WTC11 (cell line): ENCODE results near the gene PHB1. TPM values are rescaled to one million over a fixed set of nuclear protein-coding genes. Genes with fewer than 3 reads are reported as not detected.
A peak's percentile ranks its signal among the peaks of the same experiment; 100 is the strongest.

Experiments used
- ATAC-seq: fragments of 200-7000 bp; cut with Tn5 transposase; 2 replicates; pipeline ENCODE4 v1.10.0; 2021; ENCODE audit warnings: mild to moderate bottlenecking, moderate library complexity
- CTCF ChIA-PET: fragments of 300-600 bp; sonication (Branson Sonifier 250); formaldehyde crosslinking; loops from one replicate; lab custom pipeline; 2021; ENCODE audit warnings: antibody characterized with exemption; lab: Charles Lee
- POLR2A ChIA-PET: fragments of 350-600 bp; sonication (Branson Sonifier 250); formaldehyde crosslinking; loops from one replicate; lab custom pipeline; 2021; ENCODE audit warnings: antibody characterized with exemption; lab: Charles Lee
- DNase-seq: peaks from one replicate; pipeline ENCODE4 v3.0.0; 2021; ENCODE audit warnings: low spot score
- H3K27ac Mint-ChIP-seq: 2 replicates; pipeline ENCODE4 v1.8.0; 2021; ENCODE audit warnings: mixed read lengths
- H3K27me3 Mint-ChIP-seq: 2 replicates; pipeline ENCODE4 v1.8.0; 2021; ENCODE audit warnings: low read depth, mild to moderate bottlenecking, moderate library complexity, mixed read lengths
- H3K36me3 Mint-ChIP-seq: 2 replicates; pipeline ENCODE4 v1.8.0; 2021; ENCODE audit warnings: mixed read lengths
- H3K4me1 Mint-ChIP-seq: 2 replicates; pipeline ENCODE4 v1.8.0; 2022; ENCODE audit warnings: mixed read lengths
- H3K4me3 Mint-ChIP-seq: 2 replicates; pipeline ENCODE4 v1.8.0; 2021; ENCODE audit warnings: mild to moderate bottlenecking, moderate library complexity, mixed read lengths
- H3K9me3 Mint-ChIP-seq: 2 replicates; pipeline ENCODE4 v1.8.0; 2021; ENCODE audit warnings: mixed read lengths
- CBFB ChIP-seq: sonication (generic); formaldehyde crosslinking; IDR thresholded peaks from 2 replicates; pipeline ENCODE4 v1.8.1; 2022; ENCODE audit warnings: mild to moderate bottlenecking, low read depth, missing genetic modification reagents
- CDX4 ChIP-seq: fragments of 250-450 bp; sonication (Bioruptor Pico); IDR thresholded peaks from 2 replicates; pipeline ENCODE4 v1.9.0; 2021; ENCODE audit warnings: moderate library complexity, mild to moderate bottlenecking, inconsistent platforms, borderline replicate concordance
- CREB1 ChIP-seq: sonication (generic); formaldehyde crosslinking; IDR thresholded peaks from 2 replicates; pipeline ENCODE4 v1.8.0; 2023; ENCODE audit warnings: mild to moderate bottlenecking, missing genetic modification reagents
- CTCF ChIP-seq: fragments of 200-600 bp; IDR thresholded peaks from 2 replicates; pipeline ENCODE4 v1.8.0; 2022; ENCODE audit warnings: antibody characterized with exemption
- E2F5 ChIP-seq: sonication (generic); formaldehyde crosslinking; IDR thresholded peaks from 2 replicates; pipeline ENCODE4 v1.8.1; 2022; ENCODE audit warnings: mild to moderate bottlenecking, moderate library complexity, missing genetic modification reagents
- ESRRA ChIP-seq: sonication (generic); formaldehyde crosslinking; IDR thresholded peaks from 2 replicates; pipeline ENCODE4 v1.8.1; 2022; ENCODE audit warnings: mild to moderate bottlenecking, missing genetic modification reagents, borderline replicate concordance
- GABPB1 ChIP-seq: sonication (generic); formaldehyde crosslinking; IDR thresholded peaks from 2 replicates; pipeline ENCODE4 v1.8.1; 2023; ENCODE audit warnings: mild to moderate bottlenecking, missing genetic modification reagents
- GRHL2 ChIP-seq: fragments of 250-450 bp; sonication (Bioruptor Pico); IDR thresholded peaks from 2 replicates; pipeline ENCODE4 v1.8.0; 2022; ENCODE audit warnings: mild to moderate bottlenecking, moderate library complexity; ENCODE audit not compliant: insufficient replicate concordance, severe bottlenecking
- JUN ChIP-seq: sonication (generic); formaldehyde crosslinking; IDR thresholded peaks from 2 replicates; pipeline ENCODE4 v1.8.0; 2023; ENCODE audit warnings: mild to moderate bottlenecking, missing genetic modification reagents
- NFE2L1 ChIP-seq: sonication (generic); formaldehyde crosslinking; IDR thresholded peaks from 2 replicates; pipeline ENCODE4 v1.8.1; 2023; ENCODE audit warnings: missing genetic modification reagents
- NFYB ChIP-seq: sonication (generic); formaldehyde crosslinking; conservative IDR thresholded peaks from 2 replicates; pipeline ENCODE4 v1.8.0; 2022; ENCODE audit warnings: low read depth, missing genetic modification reagents
- STAT6 ChIP-seq: sonication (generic); formaldehyde crosslinking; conservative IDR thresholded peaks from 2 replicates; pipeline ENCODE4 v1.8.1; 2023; ENCODE audit warnings: mild to moderate bottlenecking, low read depth, missing genetic modification reagents, moderate library complexity
- ZNF232 ChIP-seq: sonication (generic); formaldehyde crosslinking; IDR thresholded peaks from 2 replicates; pipeline ENCODE4 v1.8.0; 2022; ENCODE audit warnings: mild to moderate bottlenecking, missing genetic modification reagents
- ZNF416 ChIP-seq: fragments of 250-450 bp; sonication (Bioruptor Pico); IDR thresholded peaks from 2 replicates; pipeline ENCODE4 v1.9.0; 2021; ENCODE audit warnings: mild to moderate bottlenecking, inconsistent platforms
- total RNA-seq: library from RNA; stranded (reverse); gene quantifications from 3 replicates; pipeline ENCODE4 v1.2.3, GENCODE V29; 2021
- TF ChIP-seq, protein P1 (sequence below): sonication (generic); formaldehyde crosslinking; IDR thresholded peaks from 2 replicates; pipeline ENCODE4 v1.8.1; 2023; ENCODE audit warnings: mild to moderate bottlenecking, moderate library complexity, missing genetic modification reagents

PHB1 gene
- total RNA-seq, 1 experiment from 2014 or later: 375 TPM

- no peak for TF ChIP-seq ZNF232 (CRISPR knock-in tag)
- TF ChIP-seq STAT6 (CRISPR knock-in tag): no peak
- TF ChIP-seq CTCF: no peak
- TF ChIP-seq, protein P1, sequence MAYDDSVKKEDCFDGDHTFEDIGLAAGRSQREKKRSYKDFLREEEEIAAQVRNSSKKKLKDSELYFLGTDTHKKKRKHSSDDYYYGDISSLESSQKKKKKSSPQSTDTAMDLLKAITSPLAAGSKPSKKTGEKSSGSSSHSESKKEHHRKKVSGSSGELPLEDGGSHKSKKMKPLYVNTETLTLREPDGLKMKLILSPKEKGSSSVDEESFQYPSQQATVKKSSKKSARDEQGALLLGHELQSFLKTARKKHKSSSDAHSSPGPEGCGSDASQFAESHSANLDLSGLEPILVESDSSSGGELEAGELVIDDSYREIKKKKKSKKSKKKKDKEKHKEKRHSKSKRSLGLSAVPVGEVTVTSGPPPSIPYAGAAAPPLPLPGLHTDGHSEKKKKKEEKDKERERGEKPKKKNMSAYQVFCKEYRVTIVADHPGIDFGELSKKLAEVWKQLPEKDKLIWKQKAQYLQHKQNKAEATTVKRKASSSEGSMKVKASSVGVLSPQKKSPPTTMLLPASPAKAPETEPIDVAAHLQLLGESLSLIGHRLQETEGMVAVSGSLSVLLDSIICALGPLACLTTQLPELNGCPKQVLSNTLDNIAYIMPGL: no peak
- TF ChIP-seq ZNF416 (CRISPR knock-in tag): no peak
- no peak for TF ChIP-seq NFE2L1 (CRISPR knock-in tag)
- TF ChIP-seq CBFB (CRISPR knock-in tag): no peak
- no peak for TF ChIP-seq GABPB1
- no peak for TF ChIP-seq JUN (CRISPR knock-in tag)
- no peak for TF ChIP-seq ESRRA (CRISPR knock-in tag)
- TF ChIP-seq E2F5: no peak
- TF ChIP-seq NFYB (CRISPR knock-in tag): no peak
- TF ChIP-seq CREB1 (CRISPR knock-in tag): no peak
- no peak for TF ChIP-seq GRHL2 (CRISPR knock-in tag)
- TF ChIP-seq, all 79 proteins: peak for 0
- ChIA-PET CTCF (interaction anchor here (0.6 to 3.5 kb wide), 10 partner anchors 10 to 160 kb away, joined by 3 to 23 read pairs (median 6); no protein-coding TSS in a partner anchor), POLR2A (interaction anchor here (0.6 kb wide), 2 partner anchors 263 to 1208 kb away, joined by 3 to 4 read pairs; no protein-coding TSS in a partner anchor)
- Mint-ChIP-seq H3K4me3 (no peak overlapping the region), H3K9me3 (no peaks in the 10 kb centered on the region), H3K27me3 (no peaks in the 10 kb centered on the region), H3K27ac (no peak overlapping the region), H3K4me1 (0 out of 2 replicates have a peak, but pooled peaks cover 4% of the 10 kb centered on the region), H3K36me3 (peaks cover 2% of the 10 kb centered on the region; the same call in 1 of the 2 replicates)
- ATAC-seq: no peak
- no peak for DNase-seq
These were observed 17.1 kb downstream of the PHB1 start for GRCh38 chr17:49397586-49397985.

DNA sequence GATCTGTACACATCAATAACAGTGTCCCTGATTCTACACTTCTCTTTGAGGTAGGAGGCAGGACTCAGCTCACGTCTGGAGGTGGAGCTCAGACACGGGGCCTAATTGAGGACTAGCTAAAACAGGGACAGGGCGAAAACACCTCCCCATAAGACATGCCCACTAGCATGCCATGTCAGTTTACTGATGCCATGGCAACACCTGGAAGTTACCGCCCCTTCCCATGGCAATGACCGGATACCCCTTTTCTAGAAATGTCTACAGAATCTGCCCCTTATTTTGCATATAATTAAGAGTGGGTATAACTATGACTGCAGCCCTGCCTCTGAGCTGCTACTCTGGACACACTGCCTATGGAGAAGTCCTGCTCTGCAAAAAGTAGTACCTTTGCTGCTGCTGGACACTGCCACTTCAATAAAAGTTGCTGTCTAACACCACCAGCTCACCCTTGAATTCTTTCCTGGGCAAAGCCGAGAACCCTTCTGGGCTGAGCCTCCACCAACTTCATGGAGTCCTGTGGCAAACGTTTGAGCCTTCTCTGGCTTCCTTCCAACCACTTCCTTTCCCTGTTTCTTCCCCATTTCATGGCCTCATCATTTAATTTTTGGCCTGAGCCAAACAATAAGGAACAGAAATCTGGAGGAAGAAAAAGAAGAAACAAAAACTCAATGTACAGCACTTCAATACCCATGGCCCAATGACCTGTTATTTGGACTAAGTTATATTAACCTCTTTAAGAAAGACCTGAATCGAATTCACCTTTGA, 21.0 kb downstream of the PHB1 start:
- POLR2A ChIA-PET: interaction anchor here (0.6 kb wide), 1 partner anchor 513 kb away, joined by 4 read pairs; no protein-coding TSS in a partner anchor
- no peaks in the 10 kb centered on the region for H3K27me3 Mint-ChIP-seq
- ATAC-seq: peak; percentile 33

More for the DNA sequence above, 21.0 kb downstream of the PHB1 start:
- Mint-ChIP-seq H3K4me1 (peaks cover 2% of the 10 kb centered on the region), H3K36me3 (no peaks in the 10 kb centered on the region), H3K27ac (no peak overlapping the region; the same call in 1 of the 2 replicates), H3K9me3 (no peaks in the 10 kb centered on the region), H3K4me3 (no peak overlapping the region)
- CTCF ChIA-PET: interaction anchor here (0.5 to 2.0 kb wide), 10 partner anchors 22 to 427 kb away, joined by 3 to 8 read pairs (median 4); no protein-coding TSS in a partner anchor
- no peak for DNase-seq
- TF ChIP-seq CDX4 (no peak), GABPB1 (no peak)
